Right lobe of liver (tissue), 6 donors: ENCODE measurements around the gene ANXA2. TPM values are rescaled to one million over a fixed set of nuclear protein-coding genes. Genes with fewer than 3 reads are reported as not detected.
"Not testable (repeated sequence)": the region's sequence is repeated elsewhere in the genome, so short reads cannot be mapped to it uniquely, and the experiment has no call there.

Source experiments
- ATAC-seq, 4 donors: fragments of 200-7000 bp; cut with Tn5 transposase; one replicate each; pipeline ENCODE4 v1.9.1; 2020; ENCODE audit warnings: mild to moderate bottlenecking in 4 of 4, moderate library complexity in 4 of 4
- DNase-seq, 3 donors: peaks; one replicate each; pipeline ENCODE4 v3.0.0-alpha.2; 2020
- H3K27ac ChIP-seq, 3 donors: fragments of 200-600 bp; one replicate each; pipeline ENCODE4 v1.8.0; 2022
- H3K27me3 ChIP-seq, 2 donors: fragments of 200-600 bp; one replicate each; pipeline ENCODE4 v1.8.0; 2022
- H3K36me3 ChIP-seq, 4 donors: fragments of 200-600 bp; sonication (generic) in 1 of 4; one replicate each; pipeline versions ENCODE4 v1.5.1 to v1.8.0; 2017 to 2022; ENCODE audit warnings: control low read depth in 1 of 4
- H3K4me1 ChIP-seq, 4 donors: fragments of 200-600 bp; sonication (generic) in 1 of 4; one replicate each; pipeline versions ENCODE4 v1.5.1 to v1.8.0; 2017 to 2022; ENCODE audit warnings: control low read depth in 1 of 4
- H3K4me3 ChIP-seq, 3 donors: fragments of 200-600 bp; one replicate each; pipeline ENCODE4 v1.8.0; 2022
- H3K9me3 ChIP-seq, 4 donors: fragments of 200-600 bp; sonication (generic) in 1 of 4; one replicate each; pipeline versions ENCODE4 v1.5.1 to v1.8.0; 2017 to 2022; ENCODE audit warnings: control low read depth in 1 of 4
- POLR2A ChIP-seq: fragments of 450-650 bp; IDR thresholded peaks from one replicate; pipeline ENCODE4 v1.6.1; 2017; ENCODE audit warnings: antibody characterized with exemption, mild to moderate bottlenecking
- WGBS: methylation state at CpG from one replicate; pipeline ENCODE4 v1.1.6; 2018; ENCODE audit warnings: low coverage, low lambda C conversion rate; ENCODE audit not compliant: insufficient coverage; ENCODE audit errors: missing lambda C conversion rate; 5-methylcytosine and 5-hydroxymethylcytosine counted together
- intact Hi-C, 2 donors: fragments of 100-400 bp; cut with DNase I; formaldehyde crosslinking; loops; one replicate each; pipeline versions ENCODE4 v1.11.2 to v1.14.1; 2022
- total RNA-seq, 6 experiments: library from RNA; depleted of rRNA in 2 of 6; stranded (reverse); fragments of >200 nt in 2 of 6; fragmentation: NEBNext Ultra II Directional in 3 of 6; extraction: Animal tissue kit (Norgen Biotek cat#: 25700) in 3 of 6; gene quantifications; one replicate each; pipeline versions ENCODE4 v1.1.0 to v1.2.4, GENCODE V29; 2016 to 2023
- TF ChIP-seq, protein P1 (sequence below), 4 donors: fragments of 200-600 bp in 3 of 4; fragments of 450-650 bp in 1 of 4; IDR thresholded peaks; one replicate each; pipeline versions ENCODE4 v1.5.1 to v1.8.0; 2016 to 2022; ENCODE audit warnings: antibody characterized with exemption in 4 of 4, mild to moderate bottlenecking in 2 of 4
- donor health status: DM: no; HTN: yes; CAD: no.
- donor health status: DM: no; HTN: no; CAD: no.
- donor health status: DM: no; HTN: no; CAD: no.
- donor health status: DM: no; HTN: yes; CAD: no.
- donor health status: DM: no; HTN: yes; CAD: no.

Gene ANXA2
- total RNA-seq, 6 experiments from 2014 or later = 62.2 to 419 (median 178) TPM

- DNase-seq (no peak), ATAC-seq (peak in 2 of 4 donors; percentile 14 to 80)
- intact Hi-C loops = no loop called here
- no peak overlapping the region for H3K4me3 ChIP-seq
- no peaks in the 10 kb centered on the region for H3K27me3 ChIP-seq
- no peaks in the 10 kb centered on the region for H3K4me1 ChIP-seq
- peak overlapping the region in 1 of 3 donors; percentile 5 for H3K27ac ChIP-seq
- no peaks in the 10 kb centered on the region for H3K36me3 ChIP-seq
- H3K9me3 ChIP-seq = no peaks in the 10 kb centered on the region
- 60% methylated on average over 10 of the region's 10 CpGs for WGBS
- TF ChIP-seq POLR2A = no peak
- TF ChIP-seq, protein P1, sequence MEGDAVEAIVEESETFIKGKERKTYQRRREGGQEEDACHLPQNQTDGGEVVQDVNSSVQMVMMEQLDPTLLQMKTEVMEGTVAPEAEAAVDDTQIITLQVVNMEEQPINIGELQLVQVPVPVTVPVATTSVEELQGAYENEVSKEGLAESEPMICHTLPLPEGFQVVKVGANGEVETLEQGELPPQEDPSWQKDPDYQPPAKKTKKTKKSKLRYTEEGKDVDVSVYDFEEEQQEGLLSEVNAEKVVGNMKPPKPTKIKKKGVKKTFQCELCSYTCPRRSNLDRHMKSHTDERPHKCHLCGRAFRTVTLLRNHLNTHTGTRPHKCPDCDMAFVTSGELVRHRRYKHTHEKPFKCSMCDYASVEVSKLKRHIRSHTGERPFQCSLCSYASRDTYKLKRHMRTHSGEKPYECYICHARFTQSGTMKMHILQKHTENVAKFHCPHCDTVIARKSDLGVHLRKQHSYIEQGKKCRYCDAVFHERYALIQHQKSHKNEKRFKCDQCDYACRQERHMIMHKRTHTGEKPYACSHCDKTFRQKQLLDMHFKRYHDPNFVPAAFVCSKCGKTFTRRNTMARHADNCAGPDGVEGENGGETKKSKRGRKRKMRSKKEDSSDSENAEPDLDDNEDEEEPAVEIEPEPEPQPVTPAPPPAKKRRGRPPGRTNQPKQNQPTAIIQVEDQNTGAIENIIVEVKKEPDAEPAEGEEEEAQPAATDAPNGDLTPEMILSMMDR (IDR thresholded peaks at IDR 0.05) = no peak
Observed at GRCh38 chr15:60414016-60414682, 16.4 kb upstream of the ANXA2 start.

GRCh38 chr15:60413231-60413824 lies 15.5 kb upstream of the ANXA2 start:
- Histone ChIP-seq H3K4me1 (no peaks in the 10 kb centered on the region), H3K27me3 (no peaks in the 10 kb centered on the region), H3K36me3 (no peaks in the 10 kb centered on the region), H3K4me3 (no peak overlapping the region), H3K27ac (no peak overlapping the region), H3K9me3 (no peaks in the 10 kb centered on the region)
- WGBS = 66% methylated on average over 5 of the region's 9 CpGs
- DNase-seq = no peak
- no peak for ATAC-seq
- TF ChIP-seq, protein P1 (IDR thresholded peaks at IDR 0.05) = no peak
- TF ChIP-seq POLR2A = no peak
- intact Hi-C loops = no loop called here

DNA sequence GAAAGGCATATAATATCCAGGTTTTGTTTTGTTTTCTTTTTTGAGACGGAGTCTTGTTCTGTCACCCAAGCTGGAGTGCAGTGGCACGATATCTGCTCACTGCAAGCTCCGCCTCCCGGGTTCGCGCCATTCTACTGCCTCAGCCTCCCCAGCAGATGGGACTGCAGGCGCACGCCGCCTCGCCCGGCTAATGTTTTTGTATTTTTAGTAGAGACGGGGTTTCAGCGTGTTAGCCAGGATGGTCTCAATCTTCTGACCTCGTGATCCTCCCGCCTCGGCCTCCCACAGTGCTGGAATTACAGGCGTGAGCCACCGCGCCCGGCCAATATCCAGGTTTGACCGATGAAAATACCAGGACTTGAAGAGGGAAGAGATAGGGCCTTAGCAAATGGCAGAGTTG lies 15.0 kb upstream of the ANXA2 start:
- H3K36me3 ChIP-seq, H3K4me1 ChIP-seq, H3K9me3 ChIP-seq, H3K27ac ChIP-seq, H3K27me3 ChIP-seq, ATAC-seq, H3K4me3 ChIP-seq, intact Hi-C loops, DNase-seq: not testable (repeated sequence)
- 95% methylated on average over 7 of the region's 21 CpGs for WGBS

GRCh38 chr15:60411774-60412425 lies 14.1 kb upstream of the ANXA2 start:
- Histone ChIP-seq H3K4me1 (no peaks in the 10 kb centered on the region), H3K27ac (no peak overlapping the region), H3K9me3 (no peaks in the 10 kb centered on the region), H3K4me3 (no peak overlapping the region), H3K27me3 (no peaks in the 10 kb centered on the region), H3K36me3 (no peaks in the 10 kb centered on the region)
- no peak for TF ChIP-seq POLR2A
- TF ChIP-seq, protein P1 (IDR thresholded peaks at IDR 0.05) = no peak
- no peak for ATAC-seq
- 100% methylated on average over 3 of the region's 9 CpGs for WGBS
- DNase-seq = no peak
- intact Hi-C loops = no loop called here

DNA sequence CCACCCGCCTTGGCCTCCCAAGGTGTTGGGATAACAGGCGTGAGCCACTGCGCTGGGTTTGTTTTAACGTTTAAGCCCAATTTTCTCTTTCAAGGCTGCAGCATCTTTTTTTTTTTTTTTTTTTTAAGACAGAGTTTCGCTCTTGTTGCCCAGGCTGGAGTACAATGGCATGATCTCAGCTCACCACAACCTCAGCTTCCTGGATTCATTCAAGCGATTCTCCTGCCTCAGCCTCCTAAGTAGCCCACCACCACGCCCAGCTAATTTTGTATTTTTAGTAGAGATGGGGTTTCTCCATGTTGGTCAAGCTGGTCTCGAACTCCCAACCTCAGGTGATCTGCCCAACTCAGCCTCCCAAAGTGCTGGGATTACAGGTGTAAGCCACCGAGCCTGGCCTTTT lies 12.6 kb upstream of the ANXA2 start:
- 96% methylated on average over 8 of the region's 9 CpGs for WGBS
- not testable (repeated sequence) for H3K36me3 ChIP-seq

More for the DNA sequence above, 12.6 kb upstream of the ANXA2 start:
- H3K4me3 ChIP-seq, DNase-seq, H3K4me1 ChIP-seq, H3K27me3 ChIP-seq, H3K9me3 ChIP-seq, ATAC-seq, intact Hi-C loops, H3K27ac ChIP-seq: not testable (repeated sequence)
